Suprapubic skin (tissue), 4 donors: ENCODE data around the gene CAMK4.

Experiments
- EP300 ChIP-seq: sonication (generic); formaldehyde crosslinking; IDR thresholded peaks from one replicate; pipeline ENCODE4 v1.6.1; 2017; ENCODE audit warnings: antibody characterized with exemption
- POLR2A ChIP-seq, 2 donors: fragments of 450-650 bp; IDR thresholded peaks; one replicate each; pipeline ENCODE4 v1.6.1; 2017; ENCODE audit warnings: antibody characterized with exemption in 2 of 2, mild to moderate bottlenecking in 2 of 2, moderate library complexity in 2 of 2
- POLR2AphosphoS5 ChIP-seq, 3 donors: sonication (generic); formaldehyde crosslinking; IDR thresholded peaks; one replicate each; pipeline ENCODE4 v1.6.1; 2017; ENCODE audit warnings: antibody characterized with exemption in 3 of 3

DNA sequence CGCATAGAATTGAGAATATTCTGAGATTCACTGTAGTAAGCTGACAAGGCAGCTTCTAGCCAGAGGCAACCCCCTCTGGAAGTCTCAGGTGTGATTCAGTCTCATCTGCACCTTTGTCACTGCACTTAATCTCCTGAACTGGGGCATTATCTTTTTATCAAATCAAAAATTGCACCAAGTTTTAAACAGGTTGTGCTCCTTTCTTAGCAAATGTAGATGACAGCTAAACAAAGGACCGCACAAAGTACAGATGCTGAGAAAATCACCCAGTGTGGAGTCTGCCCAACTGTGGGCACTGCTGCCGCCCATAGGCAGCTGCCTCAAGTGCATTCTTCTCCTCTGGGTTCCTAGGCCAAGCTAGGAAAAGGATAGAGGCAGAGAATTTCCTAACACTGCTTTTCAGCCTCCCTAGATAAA lies 237.1 kb downstream of the CAMK4 start:
- TF ChIP-seq POLR2AphosphoS5 (IDR thresholded peaks at IDR 0.05) (no peak), EP300 (no peak), POLR2A (IDR thresholded peaks at IDR 0.05) (no peak)
